Keratinocyte (primary cell): Measurements from ENCODE around the gene SLC52A1. TPM values are rescaled to one million over a fixed set of nuclear protein-coding genes. Genes with fewer than 3 reads are reported as not detected.

Source experiments
- DNase-seq: peaks from one replicate; pipeline ENCODE4 v3.0.0-alpha.2; 2011; ENCODE audit warnings: low read depth, missing footprints, low spot score
- FAIRE-seq: peaks from 2 replicates; lab custom pipeline; 2011; peaks lifted over from hg19 to GRCh38; lab: Jason Lieb, UNC
- H2AFZ ChIP-seq: 2 replicates; pipeline ENCODE4 v1.6.0; 2012; ENCODE audit warnings: low read length, control low read depth, inconsistent platforms; ENCODE audit not compliant: control insufficient read depth
- H3K27ac ChIP-seq: 2 replicates; pipeline ENCODE4 v1.5.1; 2011; ENCODE audit warnings: low read length; ENCODE audit not compliant: control insufficient read depth, insufficient read depth
- H3K27me3 ChIP-seq: 3 replicates; pipeline ENCODE4 v1.6.0; 2011; ENCODE audit warnings: low read length; ENCODE audit not compliant: control insufficient read depth, insufficient read depth; ENCODE audit errors: extremely low read depth
- H3K36me3 ChIP-seq, 2 experiments: 2 replicates in 1 of 2; 3 replicates in 1 of 2; pipeline ENCODE4 v1.5.1; 2011; ENCODE audit warnings: low read length in 2 of 2, mild to moderate bottlenecking in 1 of 2; ENCODE audit not compliant: control insufficient read depth in 2 of 2, insufficient read depth in 2 of 2; ENCODE audit errors: extremely low read depth in 1 of 2
- H3K4me1 ChIP-seq: 3 replicates; pipeline ENCODE4 v1.5.1; 2011; ENCODE audit warnings: low read length; ENCODE audit not compliant: control insufficient read depth, insufficient read depth; ENCODE audit errors: extremely low read depth
- H3K4me2 ChIP-seq: 3 replicates; pipeline ENCODE4 v1.6.0; 2011; ENCODE audit warnings: low read depth, low read length; ENCODE audit not compliant: control insufficient read depth, insufficient read depth; ENCODE audit errors: extremely low read depth
- H3K4me3 ChIP-seq, 3 experiments: fragments of 200-600 bp in 1 of 3; sonication (generic) in 1 of 3; 2 replicates in 2 of 3; 3 replicates in 1 of 3; pipeline ENCODE4 v1.5.1; 2011 to 2016; ENCODE audit warnings: low read length in 3 of 3, mild to moderate bottlenecking in 3 of 3, control low read depth in 2 of 3, inconsistent platforms in 1 of 3, low read depth in 1 of 3, mixed read lengths in 1 of 3, mixed run types in 1 of 3, moderate library complexity in 1 of 3; ENCODE audit not compliant: control insufficient read depth in 2 of 3, insufficient read depth in 2 of 3; ENCODE audit errors: extremely low read depth in 1 of 3
- H3K79me2 ChIP-seq: 2 replicates; pipeline ENCODE4 v1.6.0; 2012; ENCODE audit warnings: low read length; ENCODE audit not compliant: control insufficient read depth, insufficient read depth
- H3K9ac ChIP-seq: 3 replicates; pipeline ENCODE4 v1.6.0; 2011; ENCODE audit warnings: low read length; ENCODE audit not compliant: control insufficient read depth, insufficient read depth; ENCODE audit errors: extremely low read depth
- H3K9me1 ChIP-seq: 3 replicates; pipeline ENCODE4 v1.6.0; 2011; ENCODE audit warnings: low read length; ENCODE audit not compliant: control insufficient read depth, insufficient read depth; ENCODE audit errors: extremely low read depth
- H3K9me3 ChIP-seq: 2 replicates; pipeline ENCODE4 v1.5.1; 2012; ENCODE audit warnings: low read depth, low read length; ENCODE audit not compliant: control insufficient read depth
- H4K20me1 ChIP-seq: 3 replicates; pipeline ENCODE4 v1.6.0; 2011; ENCODE audit warnings: low read length; ENCODE audit not compliant: control insufficient read depth, insufficient read depth; ENCODE audit errors: extremely low read depth
- EZH2 ChIP-seq: IDR thresholded peaks from one replicate; pipeline ENCODE4 v1.6.1; 2012; ENCODE audit warnings: inconsistent platforms, mild to moderate bottlenecking, low read length, moderate library complexity
- dilution Hi-C: fragments of 300-500 bp; cut with MboI; formaldehyde crosslinking; loops from one replicate; pipeline ENCODE4 v1.7.0; 2020; ENCODE audit warnings: low sequenced_read_pairs; ENCODE audit not compliant: extremely low pct_ligation_motif_present
- polyA plus RNA-seq, 5 experiments: library from polyadenylated mRNA; depleted of rRNA in 3 of 5; stranded (reverse) in 3 of 5; stranded (forward) in 1 of 5; unstranded in 1 of 5; fragments of >200 nt; gene quantifications; 1 replicate in 1 of 5; 2 replicates in 3 of 5; 3 replicates in 1 of 5; pipeline versions ENCODE4 v1.2.1 to v1.2.3, GENCODE V29; 2011 to 2012; ENCODE audit warnings: missing spikeins in 2 of 5, low read depth in 1 of 5, low replicate concordance in 1 of 5
- TF ChIP-seq, protein P1 (sequence below), 3 experiments: IDR thresholded peaks in 1 of 3; conservative IDR thresholded peaks in 1 of 3; optimal IDR thresholded peaks in 1 of 3; 2 replicates in 2 of 3; 3 replicates in 1 of 3; pipeline versions ENCODE3 to v1.5.1; 2011; ENCODE audit warnings: low read length in 3 of 3, mild to moderate bottlenecking in 3 of 3, moderate library complexity in 2 of 3, control low read depth in 1 of 3, inconsistent platforms in 1 of 3; ENCODE audit not compliant: insufficient read depth in 2 of 3; ENCODE audit errors: extremely low read depth in 1 of 3

The SLC52A1 gene
- polyA plus RNA-seq, 1 donor (not counting 4 experiments of a cell fraction or from before 2014, with no cell fraction given), result 0.21 TPM

DNA sequence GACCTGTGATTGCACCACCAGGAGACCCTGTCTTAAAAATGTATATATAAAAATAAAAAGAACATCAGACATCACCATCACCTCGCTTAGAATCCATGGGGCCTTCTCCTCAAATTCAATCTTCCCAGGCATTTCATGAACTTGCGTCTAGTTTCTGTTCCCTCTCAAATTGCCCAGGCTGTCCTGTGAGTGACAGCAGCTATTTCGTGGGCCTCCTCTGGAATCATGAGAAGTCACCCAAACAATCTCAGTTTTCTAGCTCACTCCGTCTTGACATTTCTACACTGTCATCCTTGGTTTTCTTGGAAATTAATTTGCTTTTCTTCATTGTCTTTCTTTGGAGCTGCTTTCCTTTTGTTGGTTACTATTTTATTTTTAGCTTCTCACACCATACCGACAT is 7.3 kb downstream of the SLC52A1 start:
- Histone ChIP-seq H3K9ac (no peak overlapping the region), H3K9me3 (no peaks in the 10 kb centered on the region), H3K4me3 (no peak overlapping the region), H3K27me3 (no peaks in the 10 kb centered on the region), H3K4me1 (peaks cover 7% of the 10 kb centered on the region), H3K79me2 (no peaks in the 10 kb centered on the region), H3K9me1 (no peaks in the 10 kb centered on the region), H3K27ac (no peak overlapping the region), H2AFZ (no peak overlapping the region), H3K36me3 (peaks cover 0 to 11% of the 10 kb centered on the region in 2 experiments), H3K4me2 (no peak overlapping the region), H4K20me1 (no peaks in the 10 kb centered on the region)
- dilution Hi-C loops, result no loop called here
- TF ChIP-seq, protein P1, sequence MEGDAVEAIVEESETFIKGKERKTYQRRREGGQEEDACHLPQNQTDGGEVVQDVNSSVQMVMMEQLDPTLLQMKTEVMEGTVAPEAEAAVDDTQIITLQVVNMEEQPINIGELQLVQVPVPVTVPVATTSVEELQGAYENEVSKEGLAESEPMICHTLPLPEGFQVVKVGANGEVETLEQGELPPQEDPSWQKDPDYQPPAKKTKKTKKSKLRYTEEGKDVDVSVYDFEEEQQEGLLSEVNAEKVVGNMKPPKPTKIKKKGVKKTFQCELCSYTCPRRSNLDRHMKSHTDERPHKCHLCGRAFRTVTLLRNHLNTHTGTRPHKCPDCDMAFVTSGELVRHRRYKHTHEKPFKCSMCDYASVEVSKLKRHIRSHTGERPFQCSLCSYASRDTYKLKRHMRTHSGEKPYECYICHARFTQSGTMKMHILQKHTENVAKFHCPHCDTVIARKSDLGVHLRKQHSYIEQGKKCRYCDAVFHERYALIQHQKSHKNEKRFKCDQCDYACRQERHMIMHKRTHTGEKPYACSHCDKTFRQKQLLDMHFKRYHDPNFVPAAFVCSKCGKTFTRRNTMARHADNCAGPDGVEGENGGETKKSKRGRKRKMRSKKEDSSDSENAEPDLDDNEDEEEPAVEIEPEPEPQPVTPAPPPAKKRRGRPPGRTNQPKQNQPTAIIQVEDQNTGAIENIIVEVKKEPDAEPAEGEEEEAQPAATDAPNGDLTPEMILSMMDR (optimal IDR thresholded peaks at IDR 0.05 in 1 of 3, IDR thresholded peaks at IDR 0.05 in 1 of 3, conservative IDR thresholded peaks at IDR 0.05 in 1 of 3; ENCODE audit: extremely low read depth in 1 of 3, insufficient read depth in 2 of 3, low read length in 3 of 3), result no peak
- TF ChIP-seq EZH2, result no peak
- no peak for FAIRE-seq
- DNase-seq, result no peak

DNA sequence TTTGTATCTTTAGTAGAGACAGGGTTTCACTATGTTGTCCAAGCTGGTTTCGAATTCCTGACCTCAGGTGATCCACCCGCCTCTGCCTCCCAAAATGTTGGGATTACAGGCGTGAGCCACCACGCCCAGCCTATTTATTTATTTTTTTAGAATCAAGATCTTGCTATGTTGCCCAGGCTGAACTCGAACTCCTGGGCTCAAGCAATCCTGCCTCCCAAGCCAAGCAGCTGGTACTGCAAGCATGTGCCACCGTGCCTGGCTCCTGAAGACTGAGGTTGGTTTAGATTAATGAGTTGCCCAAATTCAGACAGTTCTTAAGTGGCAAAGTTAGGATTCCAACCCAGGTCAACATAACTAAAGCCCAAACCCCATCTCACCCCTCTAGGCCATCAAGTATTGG is 7.9 kb downstream of the SLC52A1 start:
- no peak for DNase-seq
- H3K9me1 ChIP-seq, result no peaks in the 10 kb centered on the region
- no peak for TF ChIP-seq EZH2
- TF ChIP-seq, protein P1 (optimal IDR thresholded peaks at IDR 0.05 in 1 of 3, IDR thresholded peaks at IDR 0.05 in 1 of 3, conservative IDR thresholded peaks at IDR 0.05 in 1 of 3; ENCODE audit: extremely low read depth in 1 of 3, insufficient read depth in 2 of 3, low read length in 3 of 3), result no peak
- H3K79me2 ChIP-seq, result no peaks in the 10 kb centered on the region
- FAIRE-seq, result no peak
- H3K4me1 ChIP-seq, result peaks cover 7% of the 10 kb centered on the region
- no peaks in the 10 kb centered on the region for H3K9me3 ChIP-seq
- H3K4me2 ChIP-seq, result no peak overlapping the region
- no peaks in the 10 kb centered on the region for H4K20me1 ChIP-seq
- H3K27ac ChIP-seq, result no peak overlapping the region
- H3K4me3 ChIP-seq, result no peak overlapping the region
- H3K36me3 ChIP-seq, result peaks cover 5 to 16% of the 10 kb centered on the region in 2 experiments
- H3K27me3 ChIP-seq, result no peaks in the 10 kb centered on the region
- dilution Hi-C loops, result no loop called here
- H2AFZ ChIP-seq, result no peak overlapping the region
- H3K9ac ChIP-seq, result no peak overlapping the region
